HEK293T (cell line): ENCODE measurements around the gene HNRNPF.

Experiments
- CTCF ChIA-PET: fragments of 350-600 bp; formaldehyde crosslinking; extraction: SDS; loops from one replicate; lab custom pipeline; 2021; ENCODE audit warnings: antibody characterized with exemption, inconsistent platforms; lab: Yijun Ruan, JAX
- POLR2A ChIA-PET: fragments of 350-600 bp; formaldehyde crosslinking; extraction: SDS; loops from one replicate; lab custom pipeline; 2020; ENCODE audit warnings: antibody characterized with exemption, inconsistent platforms; lab: Yijun Ruan, JAX
- DNase-seq: peaks from one replicate; pipeline ENCODE4 v3.0.0; 2012; ENCODE audit warnings: mixed read lengths; ENCODE audit errors: extremely low spot score
- ARNT ChIP-seq: fragments of 450-650 bp; IDR thresholded peaks from 2 replicates; pipeline ENCODE4 v1.6.1; 2017; ENCODE audit warnings: mild to moderate bottlenecking
- BHLHE40 ChIP-seq: fragments of 450-650 bp; IDR thresholded peaks from 2 replicates; pipeline ENCODE4 v1.6.1; 2016; ENCODE audit warnings: mild to moderate bottlenecking, moderate library complexity, borderline replicate concordance
- CTBP1 ChIP-seq: fragments of 450-650 bp; IDR thresholded peaks from 2 replicates; pipeline ENCODE4 v1.6.1; 2016; ENCODE audit warnings: borderline replicate concordance
- ELF4 ChIP-seq: fragments of 450-650 bp; IDR thresholded peaks from 2 replicates; pipeline ENCODE4 v1.6.1; 2017; ENCODE audit warnings: antibody characterized with exemption
- FOXA1 ChIP-seq: fragments of 450-650 bp; IDR thresholded peaks from 2 replicates; pipeline ENCODE4 v1.6.1; 2016; ENCODE audit warnings: mild to moderate bottlenecking
- FOXK2 ChIP-seq: fragments of 450-650 bp; IDR thresholded peaks from 2 replicates; pipeline ENCODE4 v1.6.1; 2016; ENCODE audit warnings: mild to moderate bottlenecking
- FOXM1 ChIP-seq: fragments of 450-650 bp; IDR thresholded peaks from 2 replicates; pipeline ENCODE4 v1.6.1; 2017; ENCODE audit warnings: mild to moderate bottlenecking, borderline replicate concordance
- HDGF ChIP-seq: fragments of 450-650 bp; IDR thresholded peaks from 2 replicates; pipeline ENCODE4 v1.6.1; 2017; ENCODE audit warnings: antibody characterized with exemption, borderline replicate concordance
- L3MBTL2 ChIP-seq: fragments of 450-650 bp; conservative IDR thresholded peaks from 2 replicates; pipeline ENCODE4 v1.6.1; 2016; ENCODE audit warnings: mild to moderate bottlenecking
- LEF1 ChIP-seq: fragments of 450-650 bp; IDR thresholded peaks from 2 replicates; pipeline ENCODE4 v1.6.1; 2017; ENCODE audit warnings: mild to moderate bottlenecking, borderline replicate concordance
- NFRKB ChIP-seq: fragments of 450-650 bp; IDR thresholded peaks from 2 replicates; pipeline ENCODE4 v1.6.1; 2016; ENCODE audit warnings: mild to moderate bottlenecking, moderate library complexity
- PKNOX1 ChIP-seq: fragments of 450-650 bp; IDR thresholded peaks from 2 replicates; pipeline ENCODE4 v1.6.1; 2016
- SP1 ChIP-seq: fragments of 450-650 bp; IDR thresholded peaks from 2 replicates; pipeline ENCODE4 v1.6.1; 2017
- SUZ12 ChIP-seq: fragments of 450-650 bp; IDR thresholded peaks from 2 replicates; pipeline ENCODE4 v1.6.1; 2016; ENCODE audit warnings: mild to moderate bottlenecking
- TARDBP ChIP-seq: fragments of 450-650 bp; IDR thresholded peaks from 2 replicates; pipeline ENCODE4 v1.6.1; 2016
- ZNF384 ChIP-seq: fragments of 450-650 bp; IDR thresholded peaks from 2 replicates; pipeline ENCODE4 v1.6.1; 2016

HNRNPF gene

GRCh38 chr10:43389867-43390266 is 19.1 kb downstream of the HNRNPF start:
- no peak for DNase-seq
- TF ChIP-seq SP1 (no peak), ARNT (no peak), FOXM1 (no peak), ELF4 (no peak), TARDBP (no peak), PKNOX1 (no peak), CTBP1 (no peak), HDGF (no peak), FOXA1 (no peak), BHLHE40 (no peak), ZNF384 (no peak), FOXK2 (no peak), LEF1 (no peak), NFRKB (no peak)
- POLR2A ChIA-PET: interaction anchor here (0.7 kb wide), 1 partner anchor 64 kb away, joined by 3 read pairs; no protein-coding TSS in a partner anchor
- CTCF ChIA-PET: interaction anchor here (0.5 to 0.6 kb wide), 2 partner anchors 73 to 129 kb away, joined by 3 read pairs; no protein-coding TSS in a partner anchor

GRCh38 chr10:43387678-43388032 is 21.3 kb downstream of the HNRNPF start:
- ChIA-PET CTCF (no interaction called here), POLR2A (no interaction called here)
- DNase-seq: no peak
- TF ChIP-seq NFRKB (no peak), ARNT (no peak), BHLHE40 (no peak), SUZ12 (no peak), HDGF (no peak), FOXA1 (no peak), ELF4 (no peak), FOXM1 (no peak), ZNF384 (no peak), SP1 (no peak), LEF1 (no peak), PKNOX1 (no peak), CTBP1 (no peak), FOXK2 (no peak), TARDBP (no peak), L3MBTL2 (no peak)

GRCh38 chr10:43386981-43387677 is 21.9 kb downstream of the HNRNPF start:
- ChIA-PET POLR2A (interaction anchor here (0.9 kb wide), 1 partner anchor 9 kb away, joined by 5 read pairs; no protein-coding TSS in a partner anchor), CTCF (no interaction called here)
- DNase-seq: no peak
- TF ChIP-seq CTBP1: no peak
- TF ChIP-seq FOXK2: no peak
- TF ChIP-seq ELF4: no peak
- TF ChIP-seq NFRKB: no peak
- TF ChIP-seq L3MBTL2: no peak
- TF ChIP-seq PKNOX1: no peak
- TF ChIP-seq FOXA1: no peak
- no peak for TF ChIP-seq SUZ12
- no peak for TF ChIP-seq SP1
- TF ChIP-seq FOXM1: no peak
- TF ChIP-seq BHLHE40: no peak
- TF ChIP-seq TARDBP: no peak
- TF ChIP-seq HDGF: no peak
- TF ChIP-seq LEF1: no peak
- no peak for TF ChIP-seq ARNT
- TF ChIP-seq ZNF384: no peak

GRCh38 chr10:43386549-43386948 is 22.4 kb downstream of the HNRNPF start:
- TF ChIP-seq LEF1 (no peak), SP1 (no peak), BHLHE40 (no peak), L3MBTL2 (no peak)
- CTCF ChIA-PET: no interaction called here

GRCh38 chr10:43385412-43386004 is 23.5 kb downstream of the HNRNPF start:
- no peak for DNase-seq
- TF ChIP-seq LEF1 (no peak), CTBP1 (no peak), FOXA1 (no peak), L3MBTL2 (no peak), NFRKB (no peak), TARDBP (no peak), HDGF (no peak), ZNF384 (no peak)
- ChIA-PET POLR2A (interaction anchor here (0.8 to 1.1 kb wide), 4 partner anchors 10 to 69 kb away, joined by 3 to 4 read pairs (median 3); partner anchors contain the start of gene HNRNPF), CTCF (no interaction called here)

More at GRCh38 chr10:43386549-43386948, 22.4 kb downstream of the HNRNPF start:
- POLR2A ChIA-PET: interaction anchor here (0.9 kb wide), 1 partner anchor 10 kb away, joined by 5 read pairs; no protein-coding TSS in a partner anchor
- no peak for DNase-seq
